NCI-H748 (cell line): Measurements from ENCODE around the gene UBXN6.

Experiments used
- DNase-seq: peaks from one replicate; lab custom pipeline; 2025; ENCODE audit not compliant: unreplicated experiment; lab: John Stamatoyannopoulos, UW

Gene UBXN6

GRCh38 chr19:4443188-4443587 lies 14.4 kb downstream of the UBXN6 start:
- no peak for DNase-seq

GRCh38 chr19:4442819-4443146 lies 14.8 kb downstream of the UBXN6 start:
- DNase-seq: no peak

GRCh38 chr19:4441994-4442818 lies 15.4 kb downstream of the UBXN6 start:
- DNase-seq: no peak

- no peak for DNase-seq
Measured at GRCh38 chr19:4439243-4439642, 18.4 kb downstream of the UBXN6 start.

DNA sequence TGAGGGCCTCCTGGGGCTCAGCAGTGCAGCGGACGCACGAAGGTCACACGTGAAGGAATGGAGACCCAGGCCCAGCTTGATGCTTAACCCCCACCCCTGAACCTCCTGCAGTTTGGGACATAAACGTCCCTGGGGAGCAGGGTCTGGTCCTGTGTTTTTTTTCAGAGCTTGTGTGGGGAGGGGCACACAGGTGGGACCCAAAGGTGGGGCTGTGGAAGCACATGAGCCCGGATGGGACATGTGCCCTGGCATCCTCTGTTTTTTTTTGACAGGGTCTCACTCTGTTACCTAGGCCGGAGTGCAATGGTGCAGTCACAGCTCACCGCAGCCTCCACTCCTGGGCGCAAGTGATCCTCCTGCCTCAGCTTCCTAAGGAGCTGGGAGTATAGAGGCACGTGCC lies 20.5 kb downstream of the UBXN6 start:
- DNase-seq: no peak

DNA sequence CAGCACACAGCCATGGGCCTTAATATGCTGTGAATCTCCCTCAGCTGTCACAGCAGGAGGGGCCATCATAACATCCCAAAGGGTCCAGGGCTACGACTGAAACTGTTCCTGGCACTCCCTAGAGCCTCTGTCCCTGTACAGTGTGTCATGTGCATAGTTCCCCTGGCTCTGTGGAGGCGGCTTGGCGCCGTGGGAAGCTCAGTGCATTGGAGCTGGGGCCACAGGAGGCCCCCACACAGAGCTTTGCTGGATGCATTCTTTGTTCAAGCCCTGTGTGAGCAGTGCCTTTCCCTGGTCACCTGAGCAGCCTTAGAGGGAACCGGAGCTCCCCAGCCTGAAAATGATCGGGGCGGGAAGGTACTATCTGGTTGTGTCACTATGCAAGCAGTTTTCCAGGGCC lies 21.4 kb downstream of the UBXN6 start:
- no peak for DNase-seq

DNA sequence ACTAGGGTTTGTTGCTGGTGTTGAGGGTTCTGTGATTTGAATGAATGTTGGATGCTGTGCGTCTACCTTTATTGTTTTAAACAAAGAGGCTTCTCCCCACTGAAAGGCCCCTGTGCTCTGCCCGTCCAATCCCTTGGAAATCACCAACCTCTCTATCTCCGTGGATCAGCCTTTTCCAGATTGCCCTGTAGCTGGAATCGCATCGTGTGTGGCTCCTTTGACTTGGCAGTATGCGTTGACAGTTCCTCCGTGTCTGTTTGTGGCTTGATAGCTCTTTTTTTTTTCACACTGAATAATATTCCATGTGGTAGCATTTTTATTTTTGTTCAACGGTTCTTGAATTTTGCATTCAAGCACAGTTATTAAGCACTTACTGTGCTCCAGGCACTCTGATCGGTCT lies 23.2 kb downstream of the UBXN6 start:
- no peak for DNase-seq

GRCh38 chr19:4432918-4433506 lies 24.6 kb downstream of the UBXN6 start:
- DNase-seq: no peak

GRCh38 chr19:4431808-4432674 lies 25.6 kb downstream of the UBXN6 start:
- DNase-seq: no peak

GRCh38 chr19:4431296-4431695 lies 26.3 kb downstream of the UBXN6 start:
- DNase-seq: no peak

GRCh38 chr19:4430760-4431159 lies 26.8 kb downstream of the UBXN6 start:
- no peak for DNase-seq

GRCh38 chr19:4429771-4430171 lies 27.8 kb downstream of the UBXN6 start:
- no peak for DNase-seq

DNA sequence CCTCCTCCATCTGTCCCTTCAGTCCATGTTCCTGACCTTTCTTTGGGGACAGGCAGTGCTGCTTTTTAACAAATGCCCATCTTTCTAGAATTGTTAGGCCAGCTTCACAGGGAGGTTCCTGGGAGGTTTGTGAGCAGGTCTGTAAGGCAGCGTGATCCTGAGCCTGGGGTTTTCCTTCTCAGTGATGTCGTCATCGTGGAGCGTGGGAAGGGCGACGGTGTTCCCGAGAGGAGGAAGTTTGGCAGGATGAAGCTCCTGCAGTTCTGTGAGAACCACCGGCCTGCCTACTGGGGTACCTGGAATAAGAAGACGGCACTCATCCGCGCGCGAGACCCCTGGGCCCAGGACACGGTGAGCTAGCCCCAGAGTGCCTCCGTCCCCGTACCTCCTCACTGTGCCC lies 28.3 kb downstream of the UBXN6 start:
- DNase-seq: no peak

- no peak for DNase-seq
Measured at GRCh38 chr19:4428326-4428975, 29.1 kb downstream of the UBXN6 start.

DNA sequence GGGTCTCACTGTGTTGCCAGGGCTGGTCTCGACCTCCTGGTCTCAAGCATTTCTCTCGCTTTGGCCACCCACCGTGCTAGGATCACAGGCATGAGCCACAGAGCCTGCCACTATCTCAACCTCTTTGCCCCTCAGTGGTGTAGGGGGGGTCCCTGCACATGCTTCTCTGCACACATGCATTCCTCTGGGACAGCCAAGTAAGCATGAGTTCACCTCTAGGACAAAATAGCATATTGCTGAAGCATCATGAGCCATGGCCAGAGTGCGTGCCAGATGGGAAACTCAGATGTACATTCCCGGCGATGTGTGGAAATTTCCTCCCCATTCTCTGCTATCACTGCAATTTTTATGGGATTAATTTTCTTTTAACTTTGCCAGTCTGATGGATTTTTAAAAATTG lies 32.1 kb downstream of the UBXN6 start:
- DNase-seq: no peak

- no peak for DNase-seq
Measured at GRCh38 chr19:4423416-4424126, 34.0 kb downstream of the UBXN6 start.

DNA sequence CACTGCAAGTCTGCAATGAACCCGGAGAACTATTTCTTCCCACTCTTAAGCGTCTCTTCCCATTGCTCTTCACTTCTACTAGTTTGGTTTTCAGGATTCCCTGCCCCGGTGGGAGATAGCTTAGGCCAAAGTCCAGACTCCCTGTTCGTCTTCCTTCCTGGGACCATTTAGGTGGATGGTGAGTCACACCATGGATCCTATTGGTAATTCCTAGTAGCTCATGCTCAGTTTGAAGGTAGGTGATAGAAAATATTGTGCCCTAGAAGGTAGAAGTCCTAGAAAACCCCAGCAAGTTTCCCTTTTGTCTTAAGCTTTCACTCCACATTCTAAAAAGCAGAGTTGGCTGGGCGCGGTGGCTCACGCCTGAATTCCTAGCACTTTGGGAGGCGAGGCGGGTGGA lies 41.3 kb downstream of the UBXN6 start:
- DNase-seq: no peak

DNA sequence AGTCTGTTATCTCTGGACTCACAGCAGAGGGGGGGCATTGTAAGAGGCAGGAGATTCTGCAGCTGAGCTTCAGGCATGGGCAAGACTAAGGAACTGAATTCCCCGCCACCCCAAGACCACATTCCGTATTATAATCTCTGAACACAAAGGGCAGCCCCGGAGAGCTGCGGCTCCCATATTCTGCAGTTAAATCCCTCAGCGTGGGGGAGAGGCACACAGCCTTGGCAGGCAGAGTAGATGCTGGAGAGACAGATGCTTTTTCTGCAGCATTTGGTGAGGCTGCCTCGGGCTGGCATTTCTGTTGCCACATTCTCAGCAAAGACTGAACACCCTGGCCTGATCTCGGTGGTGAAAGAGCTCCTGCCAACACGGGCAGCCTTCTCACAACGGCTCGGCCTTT lies 42.2 kb downstream of the UBXN6 start:
- no peak for DNase-seq

- no peak for DNase-seq
Measured at GRCh38 chr19:4414800-4415321, 42.7 kb downstream of the UBXN6 start.

- no peak for DNase-seq
Measured at GRCh38 chr19:4414144-4414799, 43.3 kb downstream of the UBXN6 start.
